Astrocyte (in vitro differentiated cells and primary cell): ENCODE results near the gene ANXA2R. TPM values are rescaled to one million over a fixed set of nuclear protein-coding genes. Genes with fewer than 3 reads are reported as not detected.

ENCODE experiments used
- DNase-seq: peaks from one replicate; pipeline ENCODE4 v3.0.0-alpha.2; 2010; ENCODE audit warnings: low read depth
- FAIRE-seq: peaks from 2 replicates; lab custom pipeline; 2011; peaks lifted over from hg19 to GRCh38; lab: Jason Lieb, UNC
- H2AFZ ChIP-seq: 2 replicates; pipeline ENCODE4 v1.6.0; 2012; ENCODE audit warnings: low read depth, low read length, inconsistent platforms
- H3K27ac ChIP-seq: 2 replicates; pipeline ENCODE4 v1.5.1; 2011; ENCODE audit warnings: low read depth, low read length, inconsistent platforms
- H3K27me3 ChIP-seq: 2 replicates; pipeline ENCODE4 v1.6.0; 2011; ENCODE audit warnings: low read length, inconsistent platforms; ENCODE audit not compliant: insufficient read depth
- H3K36me3 ChIP-seq: 2 replicates; pipeline ENCODE4 v1.5.1; 2011; ENCODE audit warnings: low read length, inconsistent platforms; ENCODE audit not compliant: insufficient read depth
- H3K4me1 ChIP-seq: 2 replicates; pipeline ENCODE4 v1.5.1; 2011; ENCODE audit warnings: low read length, inconsistent platforms; ENCODE audit not compliant: insufficient read depth
- H3K4me2 ChIP-seq: 2 replicates; pipeline ENCODE4 v1.6.0; 2012; ENCODE audit warnings: low read length, inconsistent platforms
- H3K4me3 ChIP-seq: 2 replicates; pipeline ENCODE4 v1.5.1; 2011; ENCODE audit warnings: low read depth, mild to moderate bottlenecking, low read length, inconsistent platforms; ENCODE audit not compliant: insufficient read depth
- H3K79me2 ChIP-seq: 2 replicates; pipeline ENCODE4 v1.6.0; 2012; ENCODE audit warnings: mild to moderate bottlenecking, low read length, inconsistent platforms; ENCODE audit not compliant: insufficient read depth
- H3K9ac ChIP-seq: 2 replicates; pipeline ENCODE4 v1.6.0; 2012; ENCODE audit warnings: mild to moderate bottlenecking, low read length, inconsistent platforms
- H3K9me3 ChIP-seq: 2 replicates; pipeline ENCODE4 v1.5.1; 2012; ENCODE audit warnings: low read depth, mild to moderate bottlenecking, low read length, inconsistent platforms; ENCODE audit not compliant: insufficient read depth
- H4K20me1 ChIP-seq: 2 replicates; pipeline ENCODE4 v1.6.0; 2012; ENCODE audit warnings: low read length, inconsistent platforms; ENCODE audit not compliant: insufficient read depth
- H3K27ac Mint-ChIP-seq: one replicate; pipeline ENCODE4 v1.8.0; 2021; ENCODE audit warnings: mild to moderate bottlenecking, mixed read lengths; ENCODE audit not compliant: unreplicated experiment
- H3K27me3 Mint-ChIP-seq: one replicate; pipeline ENCODE4 v1.8.0; 2021; ENCODE audit warnings: low read depth, mixed read lengths; ENCODE audit not compliant: unreplicated experiment
- H3K36me3 Mint-ChIP-seq: one replicate; pipeline ENCODE4 v1.8.0; 2021; ENCODE audit warnings: low read depth, mixed read lengths; ENCODE audit not compliant: unreplicated experiment
- H3K4me1 Mint-ChIP-seq: one replicate; pipeline ENCODE4 v1.8.0; 2021; ENCODE audit warnings: low read depth, mixed read lengths; ENCODE audit not compliant: unreplicated experiment
- H3K4me3 Mint-ChIP-seq: one replicate; pipeline ENCODE4 v1.8.0; 2021; ENCODE audit warnings: mild to moderate bottlenecking, moderate library complexity, mixed read lengths; ENCODE audit not compliant: unreplicated experiment
- H3K9me3 Mint-ChIP-seq: one replicate; pipeline ENCODE4 v1.8.0; 2021; ENCODE audit warnings: mild to moderate bottlenecking, mixed read lengths; ENCODE audit not compliant: unreplicated experiment
- CTCF ChIP-seq: IDR thresholded peaks from 2 replicates; pipeline ENCODE4 v1.5.1; 2011; ENCODE audit warnings: low read depth, mild to moderate bottlenecking, inconsistent platforms, low read length, moderate library complexity; ENCODE audit not compliant: insufficient read depth
- EZH2 ChIP-seq: IDR thresholded peaks from 2 replicates; pipeline ENCODE4 v1.6.1; 2012; ENCODE audit warnings: mild to moderate bottlenecking, low read length, inconsistent platforms; ENCODE audit not compliant: insufficient read depth
- total RNA-seq: library from RNA; stranded (reverse); gene quantifications from 2 replicates; pipeline ENCODE4 v1.2.1, GENCODE V29; 2021

The ANXA2R gene
- total RNA-seq, 1 donor from 2014 or later, result 0.50 TPM

DNA sequence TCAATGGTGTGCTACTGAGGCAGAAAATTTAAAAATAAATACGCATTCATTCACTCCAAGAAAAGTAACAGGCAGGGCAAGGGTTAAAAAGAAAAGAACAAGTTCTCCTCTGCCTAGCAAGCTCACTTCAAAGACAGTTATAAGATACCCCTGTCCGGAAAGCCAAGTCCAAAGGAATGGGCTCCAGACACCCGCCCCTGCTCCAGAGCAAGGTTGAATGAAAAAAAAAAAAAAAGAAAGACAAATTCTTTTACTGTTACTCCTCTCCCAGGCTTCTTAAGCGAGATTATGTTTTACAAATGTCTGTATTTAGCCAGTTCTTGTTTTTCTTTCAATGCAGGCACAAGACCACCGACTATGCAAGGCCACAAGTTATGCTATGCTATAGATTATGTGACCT lies 9.1 kb upstream of the ANXA2R start:
- peak; percentile 55 for DNase-seq

GRCh38 chr5:43046474-43046873 lies 6.4 kb upstream of the ANXA2R start:
- H3K4me3 ChIP-seq, result no peak overlapping the region
- peaks cover 2% of the 10 kb centered on the region for H3K36me3 Mint-ChIP-seq
- no peaks in the 10 kb centered on the region for H3K27me3 ChIP-seq
- TF ChIP-seq CTCF, result no peak
- no peak for TF ChIP-seq EZH2
- H3K4me3 Mint-ChIP-seq, result no peak overlapping the region
- H3K9ac ChIP-seq, result no peak overlapping the region
- H3K79me2 ChIP-seq, result peaks cover 71% of the 10 kb centered on the region
- no peaks in the 10 kb centered on the region for H3K36me3 ChIP-seq
- no peak overlapping the region for H3K27ac ChIP-seq
- no peak overlapping the region for H3K4me2 ChIP-seq
- peaks cover 12% of the 10 kb centered on the region for H4K20me1 ChIP-seq
- H3K27me3 Mint-ChIP-seq, result peaks cover 26% of the 10 kb centered on the region
- peaks cover 19% of the 10 kb centered on the region for H3K4me1 ChIP-seq
- H3K27ac Mint-ChIP-seq, result no peak overlapping the region
- H3K4me1 Mint-ChIP-seq, result no peaks in the 10 kb centered on the region
- FAIRE-seq (no peak), DNase-seq (no peak)
- no peaks in the 10 kb centered on the region for H3K9me3 Mint-ChIP-seq
- no peaks in the 10 kb centered on the region for H3K9me3 ChIP-seq
- no peak overlapping the region for H2AFZ ChIP-seq

More for the DNA sequence above, 9.1 kb upstream of the ANXA2R start:
- Histone ChIP-seq H3K27ac (no peak overlapping the region), H3K4me2 (peak overlapping the region; percentile 19), H3K9me3 (no peaks in the 10 kb centered on the region), H3K79me2 (peaks cover 71% of the 10 kb centered on the region), H3K27me3 (no peaks in the 10 kb centered on the region), H3K4me3 (no peak overlapping the region), H3K9ac (no peak overlapping the region), H3K4me1 (peaks cover 12% of the 10 kb centered on the region), H3K36me3 (no peaks in the 10 kb centered on the region), H4K20me1 (peaks cover 10% of the 10 kb centered on the region), H2AFZ (no peak overlapping the region)
- Mint-ChIP-seq H3K4me1 (no peaks in the 10 kb centered on the region), H3K27me3 (peaks cover 24% of the 10 kb centered on the region), H3K36me3 (peaks cover 11% of the 10 kb centered on the region), H3K4me3 (no peak overlapping the region), H3K9me3 (no peaks in the 10 kb centered on the region), H3K27ac (no peak overlapping the region)
- TF ChIP-seq EZH2, result no peak
- no peak for TF ChIP-seq CTCF
- FAIRE-seq, result no peak

- DNase-seq, result no peak
- H3K27ac ChIP-seq, result no peak overlapping the region
- FAIRE-seq, result no peak
- no peak overlapping the region for H3K27ac Mint-ChIP-seq
- H3K4me3 ChIP-seq, result no peak overlapping the region
- peaks cover 12% of the 10 kb centered on the region for H4K20me1 ChIP-seq
- no peaks in the 10 kb centered on the region for H3K4me1 Mint-ChIP-seq
- no peaks in the 10 kb centered on the region for H3K27me3 ChIP-seq
- H2AFZ ChIP-seq, result no peak overlapping the region
- peaks cover 69% of the 10 kb centered on the region for H3K79me2 ChIP-seq
- H3K36me3 Mint-ChIP-seq, result peaks cover 2% of the 10 kb centered on the region
- H3K9ac ChIP-seq, result no peak overlapping the region
- no peaks in the 10 kb centered on the region for H3K36me3 ChIP-seq
- peaks cover 26% of the 10 kb centered on the region for H3K27me3 Mint-ChIP-seq
- H3K9me3 ChIP-seq, result no peaks in the 10 kb centered on the region
- H3K9me3 Mint-ChIP-seq, result no peaks in the 10 kb centered on the region
- TF ChIP-seq CTCF, result no peak
- TF ChIP-seq EZH2, result no peak
- H3K4me3 Mint-ChIP-seq, result no peak overlapping the region
- H3K4me2 ChIP-seq, result peak overlapping the region; percentile 84
- H3K4me1 ChIP-seq, result peaks cover 19% of the 10 kb centered on the region
Measured at GRCh38 chr5:43045236-43045635, 5.1 kb upstream of the ANXA2R start.
